Stomach (tissue), 4 donors: Measurements from ENCODE around the gene PSD4.

ENCODE experiments used
- EP300 ChIP-seq: sonication (generic); formaldehyde crosslinking; IDR thresholded peaks from one replicate; pipeline ENCODE4 v1.6.1; 2017; ENCODE audit warnings: antibody characterized with exemption
- POLR2A ChIP-seq, 4 donors: fragments of 450-650 bp; IDR thresholded peaks; one replicate each; pipeline ENCODE4 v1.6.1; 2016; ENCODE audit warnings: antibody characterized with exemption in 4 of 4, control low read depth in 2 of 4, mild to moderate bottlenecking in 1 of 4, moderate library complexity in 1 of 4
- POLR2AphosphoS5 ChIP-seq, 3 donors: sonication (generic); formaldehyde crosslinking; IDR thresholded peaks; one replicate each; pipeline ENCODE4 v1.6.1; 2016; ENCODE audit warnings: antibody characterized with exemption in 3 of 3
- TF ChIP-seq, protein P1 (sequence below), 7 experiments: fragments of 450-650 bp in 4 of 7; fragments of 200-600 bp in 3 of 7; sonication (generic) in 3 of 7; IDR thresholded peaks; one replicate each; pipeline ENCODE4 v1.5.1; 2016 to 2019; ENCODE audit warnings: antibody characterized with exemption in 7 of 7, control low read depth in 2 of 7, mild to moderate bottlenecking in 1 of 7

DNA sequence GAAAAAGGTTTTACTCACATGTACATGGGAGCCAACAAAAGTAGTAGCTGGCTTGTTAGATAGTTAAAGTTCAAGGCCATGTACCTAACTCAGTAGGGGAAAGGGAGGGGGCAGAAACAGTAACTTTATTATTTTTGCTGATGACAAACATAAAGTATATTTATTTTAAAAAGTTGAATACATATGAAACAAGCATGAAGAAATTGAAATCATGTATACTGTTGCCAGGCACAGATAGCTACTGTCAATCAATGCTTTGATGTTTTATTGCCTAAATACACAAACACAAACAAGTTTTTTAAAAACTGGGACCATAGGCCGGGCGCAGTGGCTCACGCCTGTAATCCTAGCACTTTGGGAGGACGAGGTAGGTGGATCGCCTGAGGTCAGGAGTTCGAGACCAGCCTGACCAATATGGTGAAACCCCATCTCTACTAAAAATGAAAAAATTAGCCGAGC, 7.6 kb upstream of the PSD4 start:
- no peak for TF ChIP-seq EP300
- TF ChIP-seq, protein P1, sequence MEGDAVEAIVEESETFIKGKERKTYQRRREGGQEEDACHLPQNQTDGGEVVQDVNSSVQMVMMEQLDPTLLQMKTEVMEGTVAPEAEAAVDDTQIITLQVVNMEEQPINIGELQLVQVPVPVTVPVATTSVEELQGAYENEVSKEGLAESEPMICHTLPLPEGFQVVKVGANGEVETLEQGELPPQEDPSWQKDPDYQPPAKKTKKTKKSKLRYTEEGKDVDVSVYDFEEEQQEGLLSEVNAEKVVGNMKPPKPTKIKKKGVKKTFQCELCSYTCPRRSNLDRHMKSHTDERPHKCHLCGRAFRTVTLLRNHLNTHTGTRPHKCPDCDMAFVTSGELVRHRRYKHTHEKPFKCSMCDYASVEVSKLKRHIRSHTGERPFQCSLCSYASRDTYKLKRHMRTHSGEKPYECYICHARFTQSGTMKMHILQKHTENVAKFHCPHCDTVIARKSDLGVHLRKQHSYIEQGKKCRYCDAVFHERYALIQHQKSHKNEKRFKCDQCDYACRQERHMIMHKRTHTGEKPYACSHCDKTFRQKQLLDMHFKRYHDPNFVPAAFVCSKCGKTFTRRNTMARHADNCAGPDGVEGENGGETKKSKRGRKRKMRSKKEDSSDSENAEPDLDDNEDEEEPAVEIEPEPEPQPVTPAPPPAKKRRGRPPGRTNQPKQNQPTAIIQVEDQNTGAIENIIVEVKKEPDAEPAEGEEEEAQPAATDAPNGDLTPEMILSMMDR (IDR thresholded peaks at IDR 0.05) = no peak
- TF ChIP-seq POLR2AphosphoS5 (IDR thresholded peaks at IDR 0.05) = no peak
- TF ChIP-seq POLR2A (IDR thresholded peaks at IDR 0.05) = no peak
